ENCODE data around the gene FXR1. TPM values are rescaled to one million over a fixed set of nuclear protein-coding genes. Genes with fewer than 3 reads are reported as not detected.

Gene FXR1
- total and polyA plus RNA-seq, 10 of the 15 experiments (the other 5 are each of a cell fraction or from before 2014, with no cell fraction given) = 38.5 to 159 (median 102) TPM

GRCh38 chr3:180926526-180926925, 14.1 kb downstream of the FXR1 start (continued):
- TF ChIP-seq HSF1 (IDR thresholded peaks at IDR 0.05; ENCODE audit: low read depth, low read length) (no peak), CHD4 (IDR thresholded peaks at IDR 0.05) (no peak), ZNF687 (IDR thresholded peaks at IDR 0.05) (no peak), ETV6 (conservative IDR thresholded peaks at IDR 0.05 in 1 of 2, IDR thresholded peaks at IDR 0.05 in 1 of 2; ENCODE audit: borderline replicate concordance in 1 of 2, low read depth in 1 of 2) (no peak), MTA2 (IDR thresholded peaks at IDR 0.05; ENCODE audit: low read depth) (no peak), TCF12 (IDR thresholded peaks at IDR 0.05; ENCODE audit: low read depth, low read length) (no peak), TCF7 (IDR thresholded peaks at IDR 0.05; ENCODE audit: borderline replicate concordance) (no peak), E2F8 (IDR thresholded peaks at IDR 0.05; ENCODE audit: low read depth, partially characterized antibody) (no peak)
